CD8-positive, alpha-beta memory T cell (primary cell): ENCODE results near the gene GHRL. TPM values are rescaled to one million over a fixed set of nuclear protein-coding genes. Genes with fewer than 3 reads are reported as not detected.
A peak's percentile ranks its signal among the peaks of the same experiment; 100 is the strongest.
"Not testable (repeated sequence)": the region's sequence is repeated elsewhere in the genome, so short reads cannot be mapped to it uniquely, and the experiment has no call there.

ENCODE experiments used
- CTCF ChIA-PET: fragments of 350-600 bp; sonication (Branson Sonifier 250); formaldehyde crosslinking; loops from one replicate; lab custom pipeline; 2021; ENCODE audit warnings: antibody characterized with exemption; lab: Charles Lee
- POLR2A ChIA-PET: fragments of 350-600 bp; sonication (Branson Sonifier 250); formaldehyde crosslinking; loops from one replicate; lab custom pipeline; 2021; ENCODE audit warnings: antibody characterized with exemption; lab: Charles Lee
- DNase-seq, 5 donors: peaks; one replicate each; pipeline versions ENCODE4 v3.0.0 to v3.0.0-alpha.2; 2020 to 2022; ENCODE audit warnings: mixed read lengths in 1 of 5
- H3K27ac ChIP-seq: one replicate; pipeline ENCODE4 v1.7.0; 2013; ENCODE audit warnings: low read depth, mild to moderate bottlenecking, low read length, moderate library complexity
- H3K27me3 ChIP-seq: 2 replicates; pipeline ENCODE4 v1.7.0; 2013; ENCODE audit warnings: low read length, mild to moderate bottlenecking; ENCODE audit not compliant: insufficient read depth, poor library complexity, severe bottlenecking
- H3K36me3 ChIP-seq: 2 replicates; pipeline ENCODE4 v1.7.0; 2013; ENCODE audit warnings: mild to moderate bottlenecking, low read length, moderate library complexity; ENCODE audit not compliant: insufficient read depth
- H3K4me1 ChIP-seq: 2 replicates; pipeline ENCODE4 v1.7.0; 2013; ENCODE audit warnings: mild to moderate bottlenecking, low read length, moderate library complexity; ENCODE audit not compliant: insufficient read depth
- H3K4me3 ChIP-seq: 2 replicates; pipeline ENCODE4 v1.7.0; 2013; ENCODE audit warnings: mild to moderate bottlenecking, low read length
- H3K9me3 ChIP-seq: 2 replicates; pipeline ENCODE4 v1.7.0; 2013; ENCODE audit warnings: mild to moderate bottlenecking, low read length
- H3K27ac Mint-ChIP-seq, 8 donors: one replicate each; pipeline ENCODE4 v1.8.0; 2020 to 2021; ENCODE audit warnings: mixed read lengths in 8 of 8, mild to moderate bottlenecking in 6 of 8, inconsistent platforms in 3 of 8, moderate library complexity in 3 of 8
- H3K27me3 Mint-ChIP-seq, 2 donors: one replicate each; pipeline ENCODE4 v1.8.0; 2020 to 2021; ENCODE audit warnings: mixed read lengths in 2 of 2, mild to moderate bottlenecking in 1 of 2, moderate library complexity in 1 of 2
- H3K36me3 Mint-ChIP-seq, 3 donors: one replicate each; pipeline ENCODE4 v1.8.0; 2020 to 2021; ENCODE audit warnings: mixed read lengths in 3 of 3, inconsistent platforms in 1 of 3, mild to moderate bottlenecking in 1 of 3
- H3K4me1 Mint-ChIP-seq, 3 donors: one replicate each; pipeline ENCODE4 v1.8.0; 2020 to 2021; ENCODE audit warnings: mixed read lengths in 3 of 3, inconsistent platforms in 1 of 3, mild to moderate bottlenecking in 1 of 3
- H3K4me3 Mint-ChIP-seq, 7 donors: one replicate each; pipeline ENCODE4 v1.8.0; 2020 to 2021; ENCODE audit warnings: mixed read lengths in 7 of 7, mild to moderate bottlenecking in 6 of 7, moderate library complexity in 4 of 7, inconsistent platforms in 2 of 7
- H3K9me3 Mint-ChIP-seq, 5 donors: one replicate each; pipeline ENCODE4 v1.8.0; 2020 to 2022; ENCODE audit warnings: mixed read lengths in 5 of 5, mild to moderate bottlenecking in 3 of 5, moderate library complexity in 2 of 5, inconsistent platforms in 1 of 5
- polyA plus RNA-seq: library from polyadenylated mRNA; unstranded; fragments of 300-500 nt; fragmentation: Illumina TruSeq; gene quantifications from one replicate; pipeline ENCODE4 v1.2.3, GENCODE V29; 2021
- total RNA-seq, 2 experiments: library from RNA; stranded (reverse); gene quantifications; one replicate each; pipeline ENCODE4 v1.2.3, GENCODE V29; 2021

GHRL gene
- total and polyA plus RNA-seq, 3 experiments from 2014 or later, result 0.16 to 0.69 TPM; not detected in 1

DNA sequence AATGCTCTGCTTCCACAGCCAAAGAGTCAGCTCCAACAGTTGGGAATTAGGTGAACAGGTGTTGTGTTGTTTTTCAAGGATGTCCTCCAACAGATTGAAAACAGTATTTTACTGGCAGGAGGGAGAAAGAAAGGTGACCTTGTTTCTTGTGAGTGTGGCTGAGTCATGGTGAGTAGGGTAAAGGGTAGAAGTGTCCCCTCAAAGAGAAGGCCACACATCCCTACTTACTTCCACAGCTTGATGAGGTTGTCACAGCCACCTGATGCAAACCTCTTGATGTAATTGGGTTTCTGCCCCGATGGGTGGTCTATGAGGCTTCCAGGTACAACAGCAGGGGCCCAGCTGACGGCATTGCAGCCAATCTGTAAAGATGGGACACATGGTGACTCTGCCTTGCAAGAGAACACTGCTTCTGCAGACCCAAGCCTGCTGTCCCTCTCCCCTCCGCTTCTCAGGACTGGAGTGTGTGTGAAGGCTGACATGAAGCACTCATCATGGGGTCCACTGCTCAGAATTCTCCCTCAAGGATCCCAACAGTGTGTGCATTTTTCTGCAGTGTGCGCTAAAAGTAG lies 12.7 kb upstream of the GHRL start:
- peaks cover 0 to 93% (median 14%) of the 10 kb centered on the region in 3 donors for H3K36me3 Mint-ChIP-seq
- H3K9me3 ChIP-seq, result no peaks in the 10 kb centered on the region
- H3K4me3 Mint-ChIP-seq, result no peak overlapping the region
- no peaks in the 10 kb centered on the region for H3K27me3 Mint-ChIP-seq
- H3K4me1 Mint-ChIP-seq, result no peaks in the 10 kb centered on the region
- ChIA-PET CTCF (interaction anchor here (1.1 kb wide), 1 partner anchor 15 kb away, joined by 3 read pairs; no protein-coding TSS in a partner anchor), POLR2A (no interaction called here)
- DNase-seq, result no peak
- no peaks in the 10 kb centered on the region for H3K9me3 Mint-ChIP-seq
- H3K4me3 ChIP-seq, result no peak overlapping the region
- no peak overlapping the region for H3K27ac Mint-ChIP-seq
- H3K27ac ChIP-seq, result no peak overlapping the region
- no peaks in the 10 kb centered on the region for H3K4me1 ChIP-seq
- no peaks in the 10 kb centered on the region for H3K27me3 ChIP-seq
- H3K36me3 ChIP-seq, result peaks cover 54% of the 10 kb centered on the region

DNA sequence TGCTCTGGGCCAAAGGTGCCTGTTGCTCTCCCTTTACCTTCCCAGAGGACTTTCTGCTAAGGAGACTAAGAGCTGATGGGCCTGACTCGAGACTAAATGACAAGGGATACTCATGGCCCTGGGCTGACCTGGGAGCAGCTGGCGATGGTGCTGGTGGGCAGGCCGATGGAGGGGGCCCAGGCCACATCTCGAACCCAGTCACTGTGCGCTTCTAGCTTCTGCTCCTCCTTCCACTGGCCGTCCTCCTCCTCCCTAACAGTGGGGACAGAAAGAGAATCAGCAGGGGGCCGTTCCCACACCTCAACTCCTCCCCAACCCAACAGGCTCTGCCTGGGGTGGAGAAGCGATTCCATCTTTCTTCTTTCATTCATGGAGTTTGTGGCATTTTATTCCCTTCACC lies 12.2 kb upstream of the GHRL start:
- Histone ChIP-seq H3K36me3 (peaks cover 55% of the 10 kb centered on the region), H3K27me3 (no peaks in the 10 kb centered on the region), H3K4me1 (no peaks in the 10 kb centered on the region), H3K4me3 (no peak overlapping the region), H3K9me3 (no peaks in the 10 kb centered on the region), H3K27ac (no peak overlapping the region)
- Mint-ChIP-seq H3K27ac (no peak overlapping the region), H3K36me3 (peaks cover 0 to 92% (median 13%) of the 10 kb centered on the region in 3 donors), H3K9me3 (no peaks in the 10 kb centered on the region), H3K4me1 (peaks cover under 1% of the 10 kb centered on the region in 3 donors), H3K4me3 (no peak overlapping the region), H3K27me3 (no peaks in the 10 kb centered on the region)
- ChIA-PET CTCF (interaction anchor here (1.1 kb wide), 1 partner anchor 15 kb away, joined by 3 read pairs; no protein-coding TSS in a partner anchor), POLR2A (no interaction called here)
- no peak for DNase-seq

DNA sequence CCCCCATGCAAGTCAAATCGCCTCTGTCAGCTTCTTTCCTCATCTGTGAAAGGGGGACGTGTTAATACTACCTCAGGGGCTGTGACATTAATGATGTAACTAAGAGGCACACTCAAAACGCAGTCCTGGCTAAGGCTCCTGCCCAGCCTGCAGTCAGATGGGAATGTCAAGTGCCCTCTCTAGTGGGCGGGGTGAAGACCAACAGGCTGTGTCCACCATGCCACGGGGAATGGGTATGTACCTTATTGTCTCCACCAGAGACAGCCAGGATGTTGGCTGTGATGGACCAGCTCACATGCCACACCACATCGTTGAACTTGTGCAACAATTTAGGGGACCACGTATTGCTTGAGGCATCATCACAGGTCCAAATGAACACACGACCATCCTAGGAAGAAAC lies 11.0 kb upstream of the GHRL start:
- no peaks in the 10 kb centered on the region for H3K4me1 ChIP-seq
- Mint-ChIP-seq H3K36me3 (peaks cover 0 to 94% (median 10%) of the 10 kb centered on the region in 3 donors), H3K4me3 (no peak overlapping the region), H3K9me3 (no peaks in the 10 kb centered on the region), H3K27ac (peak overlapping the region in 4 of 8 donors; percentile 21 to 47 (median 38)), H3K4me1 (peaks cover 6 to 11% (median 7%) of the 10 kb centered on the region in 3 donors), H3K27me3 (no peaks in the 10 kb centered on the region)
- POLR2A ChIA-PET, result no interaction called here
- no peak for DNase-seq
- H3K9me3 ChIP-seq, result no peaks in the 10 kb centered on the region
- H3K4me3 ChIP-seq, result no peak overlapping the region
- CTCF ChIA-PET, result interaction anchor here (1.1 kb wide), 1 partner anchor 14 kb away, joined by 3 read pairs; no protein-coding TSS in a partner anchor
- peaks cover 55% of the 10 kb centered on the region for H3K36me3 ChIP-seq
- H3K27me3 ChIP-seq, result no peaks in the 10 kb centered on the region
- H3K27ac ChIP-seq, result no peak overlapping the region

- Mint-ChIP-seq H3K4me3 (no peak overlapping the region), H3K27ac (peak overlapping the region in 1 of 8 donors; percentile 60), H3K4me1 (peaks cover 6 to 11% (median 7%) of the 10 kb centered on the region in 3 donors), H3K27me3 (no peaks in the 10 kb centered on the region), H3K9me3 (no peaks in the 10 kb centered on the region), H3K36me3 (peaks cover 0 to 90% (median 10%) of the 10 kb centered on the region in 3 donors)
- peaks cover 53% of the 10 kb centered on the region for H3K36me3 ChIP-seq
- no peak overlapping the region for H3K27ac ChIP-seq
- H3K27me3 ChIP-seq, result no peaks in the 10 kb centered on the region
- DNase-seq, result no peak
- no peak overlapping the region for H3K4me3 ChIP-seq
- CTCF ChIA-PET, result interaction anchor here (1.1 kb wide), 1 partner anchor 13 kb away, joined by 3 read pairs; no protein-coding TSS in a partner anchor
- no peaks in the 10 kb centered on the region for H3K4me1 ChIP-seq
- POLR2A ChIA-PET, result no interaction called here
- H3K9me3 ChIP-seq, result no peaks in the 10 kb centered on the region
Observed at GRCh38 chr3:10303105-10303504, 10.4 kb upstream of the GHRL start.

DNA sequence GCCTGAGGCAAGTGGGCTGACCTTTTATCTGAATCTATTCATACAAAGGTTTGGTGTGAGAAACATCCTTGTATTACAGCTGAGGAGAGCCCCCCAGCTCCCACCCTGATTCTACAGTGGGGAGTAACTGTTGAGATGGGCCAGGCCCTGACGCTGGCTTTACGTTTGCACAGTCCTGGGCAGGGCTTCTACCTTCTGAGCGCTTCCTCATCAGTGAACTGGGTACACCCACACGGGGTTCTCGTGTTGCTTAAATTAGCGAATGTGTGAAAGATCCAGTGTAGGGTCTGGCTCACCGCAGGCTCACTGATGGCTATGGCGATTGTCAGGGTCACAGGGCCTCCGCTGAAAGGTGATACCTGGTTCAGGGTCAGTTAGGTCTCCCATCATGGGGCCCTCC lies 7.3 kb upstream of the GHRL start:
- POLR2A ChIA-PET, result no interaction called here
- Mint-ChIP-seq H3K4me3 (no peak overlapping the region), H3K36me3 (peaks cover 0 to 77% (median 13%) of the 10 kb centered on the region in 3 donors), H3K4me1 (peaks cover 6 to 11% (median 7%) of the 10 kb centered on the region in 3 donors), H3K27ac (peak overlapping the region in 3 of 8 donors; percentile 26 to 80 (median 74)), H3K9me3 (no peaks in the 10 kb centered on the region), H3K27me3 (no peaks in the 10 kb centered on the region)
- CTCF ChIA-PET, result no interaction called here
- DNase-seq, result no peak
- no peak overlapping the region for H3K27ac ChIP-seq
- H3K4me1 ChIP-seq, result no peaks in the 10 kb centered on the region
- H3K27me3 ChIP-seq, result no peaks in the 10 kb centered on the region
- no peaks in the 10 kb centered on the region for H3K9me3 ChIP-seq
- peaks cover 39% of the 10 kb centered on the region for H3K36me3 ChIP-seq
- H3K4me3 ChIP-seq, result no peak overlapping the region

- Mint-ChIP-seq H3K4me3 (no peak overlapping the region), H3K4me1 (peaks cover 6 to 11% (median 7%) of the 10 kb centered on the region in 3 donors), H3K27me3 (no peaks in the 10 kb centered on the region), H3K9me3 (no peaks in the 10 kb centered on the region), H3K27ac (peak overlapping the region in 6 of 8 donors; percentile 26 to 80 (median 72)), H3K36me3 (peaks cover 0 to 77% (median 13%) of the 10 kb centered on the region in 3 donors)
- Histone ChIP-seq H3K36me3 (peaks cover 36% of the 10 kb centered on the region), H3K27me3 (no peaks in the 10 kb centered on the region), H3K4me1 (no peaks in the 10 kb centered on the region), H3K27ac (no peak overlapping the region), H3K4me3 (no peak overlapping the region), H3K9me3 (no peaks in the 10 kb centered on the region)
- CTCF ChIA-PET, result no interaction called here
- no peak for DNase-seq
- POLR2A ChIA-PET, result no interaction called here
Observed at GRCh38 chr3:10299679-10300078, 6.9 kb upstream of the GHRL start.

- Mint-ChIP-seq H3K27ac (peak overlapping the region in 6 of 8 donors; percentile 26 to 80 (median 72)), H3K36me3 (peaks cover 0 to 75% (median 13%) of the 10 kb centered on the region in 3 donors), H3K4me1 (peaks cover 6 to 11% (median 10%) of the 10 kb centered on the region in 3 donors), H3K27me3 (no peaks in the 10 kb centered on the region), H3K9me3 (no peaks in the 10 kb centered on the region), H3K4me3 (no peak overlapping the region)
- Histone ChIP-seq H3K9me3 (no peaks in the 10 kb centered on the region), H3K4me1 (no peaks in the 10 kb centered on the region), H3K36me3 (peaks cover 33% of the 10 kb centered on the region), H3K27ac (no peak overlapping the region), H3K27me3 (no peaks in the 10 kb centered on the region), H3K4me3 (no peak overlapping the region)
- DNase-seq, result no peak
- CTCF ChIA-PET, result no interaction called here
- POLR2A ChIA-PET, result no interaction called here
Observed at GRCh38 chr3:10299175-10299574, 6.4 kb upstream of the GHRL start.

GRCh38 chr3:10298064-10298463 lies 5.3 kb upstream of the GHRL start:
- H3K4me3 Mint-ChIP-seq, CTCF ChIA-PET, H3K27me3 Mint-ChIP-seq, H3K27ac Mint-ChIP-seq, H3K9me3 ChIP-seq, H3K4me3 ChIP-seq, H3K4me1 ChIP-seq, H3K27ac ChIP-seq, POLR2A ChIA-PET, DNase-seq, H3K9me3 Mint-ChIP-seq, H3K27me3 ChIP-seq: not testable (repeated sequence)
- peaks cover 21% of the 10 kb centered on the region for H3K36me3 ChIP-seq
- Mint-ChIP-seq H3K4me1 (peaks cover 6 to 14% (median 11%) of the 10 kb centered on the region in 3 donors), H3K36me3 (peaks cover 0 to 70% (median 13%) of the 10 kb centered on the region in 3 donors)
